DMS153 treated with DMSO at 0.1 percent for 48 hours (cell line): Measurements from ENCODE around the gene CAMP.
"Not testable (repeated sequence)": the region's sequence is repeated elsewhere in the genome, so short reads cannot be mapped to it uniquely, and the experiment has no call there.

Experiments
- DNase-seq: peaks from one replicate; lab custom pipeline; 2025; ENCODE audit not compliant: unreplicated experiment; lab: John Stamatoyannopoulos, UW

The CAMP gene

DNA sequence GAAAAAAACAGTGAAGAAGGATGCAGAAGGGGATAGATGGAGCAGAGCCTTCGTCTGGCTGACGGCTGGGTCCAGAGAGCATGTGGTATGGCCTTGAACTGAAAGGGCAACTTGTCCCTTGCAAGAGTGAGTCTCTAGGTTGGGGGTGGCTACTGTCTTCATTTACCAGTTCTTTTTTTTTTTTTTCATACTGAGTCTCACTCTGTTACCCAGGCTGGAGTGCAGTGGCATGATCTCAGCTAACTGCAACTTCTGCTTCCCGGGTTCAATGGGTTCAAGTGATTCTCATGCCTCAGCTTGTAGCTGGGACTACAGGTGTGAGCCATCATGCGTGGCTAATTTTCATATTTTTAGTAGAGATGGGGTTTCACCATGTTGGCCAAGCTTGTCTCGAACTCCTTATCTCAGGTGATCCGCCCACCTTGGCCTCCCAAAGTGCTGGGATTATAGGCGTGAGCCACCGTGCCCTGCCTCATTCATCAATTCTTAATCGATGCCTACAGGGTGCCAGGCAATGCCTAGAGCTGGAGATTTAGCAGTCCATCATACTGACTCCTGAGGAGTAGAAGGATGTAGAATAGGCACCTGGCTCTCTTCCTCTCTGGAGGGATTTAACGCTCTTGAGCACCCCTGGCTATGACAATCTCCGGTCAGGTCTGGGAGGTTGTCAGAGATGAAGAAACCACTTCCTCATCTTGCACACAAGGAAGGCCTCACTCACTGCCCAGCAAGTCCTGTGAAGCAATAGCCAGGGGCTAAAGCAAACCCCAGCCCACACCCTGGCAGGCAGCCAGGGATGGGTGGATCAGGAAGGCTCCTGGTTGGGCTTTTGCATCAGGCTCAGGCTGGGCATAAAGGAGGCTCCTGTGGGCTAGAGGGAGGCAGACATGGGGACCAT, at the start of gene CAMP:
Gene CAMP, plus strand, starts transcription at position 880 of the 898 bp plus-strand sequence. Its CDS starts 17 bp downstream, at position 897.
- DNase-seq = no peak

- no peak for DNase-seq
These were observed 45.2 kb upstream of the CAMP start for GRCh38 chr3:48178072-48178471.

DNA sequence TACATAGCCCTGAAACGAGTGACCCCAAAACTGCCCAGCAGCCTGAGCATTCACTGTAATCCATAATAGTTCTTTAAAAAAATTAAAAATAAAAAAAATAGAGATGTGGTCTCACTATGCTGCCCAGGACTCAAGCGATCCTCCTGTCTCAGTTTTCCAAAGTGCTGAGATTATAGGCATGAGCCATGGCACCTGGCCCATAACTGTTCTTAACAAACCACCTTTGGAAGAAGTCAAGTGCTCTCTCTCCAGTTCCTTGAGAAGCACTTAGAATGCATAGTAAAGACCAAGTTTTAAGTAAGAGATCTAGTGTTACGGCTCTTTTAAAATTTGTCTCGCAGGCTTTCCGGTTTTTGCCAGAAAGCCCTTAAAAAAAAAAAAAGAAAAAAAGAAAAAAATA, 43.3 kb upstream of the CAMP start:
- DNase-seq = no peak

GRCh38 chr3:48180531-48181253, 42.6 kb upstream of the CAMP start:
- no peak for DNase-seq

DNA sequence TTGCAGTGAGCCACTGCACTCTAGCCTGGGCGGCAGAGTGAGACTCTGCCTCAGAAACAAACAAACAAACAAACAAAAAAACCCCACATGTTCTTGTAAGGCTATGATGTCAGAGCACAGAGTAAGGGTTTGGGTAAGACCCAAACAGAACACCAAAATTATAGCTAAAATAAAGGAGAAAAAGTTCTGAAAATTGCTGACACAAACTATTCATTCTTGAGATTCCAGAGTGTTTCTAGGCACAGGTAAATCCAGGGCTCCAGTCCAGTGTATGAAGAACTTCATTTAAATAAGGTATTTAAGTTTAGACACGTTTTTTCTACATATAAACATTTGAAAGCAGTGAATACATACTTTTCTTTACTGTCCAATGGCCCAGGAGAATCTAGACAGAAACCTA, 39.0 kb upstream of the CAMP start:
- DNase-seq = no peak

DNA sequence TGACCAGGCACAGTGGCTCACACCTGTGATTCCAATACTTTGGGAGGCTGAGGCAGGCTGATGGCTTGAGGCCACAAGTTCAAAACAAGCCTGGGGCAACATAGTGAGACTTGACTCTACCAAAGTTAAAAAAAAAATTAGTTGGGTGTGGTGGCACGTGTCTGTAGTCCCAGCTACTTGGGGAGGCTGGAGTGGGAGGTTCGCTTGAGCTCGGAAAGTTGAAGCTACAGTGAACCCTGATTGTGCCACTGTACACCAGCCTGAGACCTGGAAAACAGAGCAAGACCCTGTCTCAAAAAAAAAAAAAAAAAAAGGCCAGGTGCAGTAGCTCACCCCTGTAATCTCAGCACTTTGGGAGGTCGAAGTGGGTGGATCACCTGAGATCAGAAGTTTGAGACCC, 38.2 kb upstream of the CAMP start:
- DNase-seq = no peak

- no peak for DNase-seq
These were observed 36.5 kb upstream of the CAMP start for GRCh38 chr3:48186631-48187300.

DNA sequence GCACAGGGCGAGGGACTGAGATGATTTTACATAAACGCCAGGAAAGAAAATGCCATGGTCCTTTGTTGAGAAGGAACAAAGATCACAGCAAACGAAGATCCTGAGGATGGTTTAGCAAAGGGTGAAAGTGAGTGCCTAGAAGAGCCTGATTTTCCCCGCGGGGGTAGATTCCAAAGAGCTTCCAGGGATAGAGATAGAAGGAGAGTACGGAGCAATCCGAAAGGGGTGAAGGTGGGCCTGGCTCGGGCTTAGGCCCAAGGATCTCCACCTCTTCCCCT, 36.1 kb upstream of the CAMP start:
- DNase-seq = no peak

DNA sequence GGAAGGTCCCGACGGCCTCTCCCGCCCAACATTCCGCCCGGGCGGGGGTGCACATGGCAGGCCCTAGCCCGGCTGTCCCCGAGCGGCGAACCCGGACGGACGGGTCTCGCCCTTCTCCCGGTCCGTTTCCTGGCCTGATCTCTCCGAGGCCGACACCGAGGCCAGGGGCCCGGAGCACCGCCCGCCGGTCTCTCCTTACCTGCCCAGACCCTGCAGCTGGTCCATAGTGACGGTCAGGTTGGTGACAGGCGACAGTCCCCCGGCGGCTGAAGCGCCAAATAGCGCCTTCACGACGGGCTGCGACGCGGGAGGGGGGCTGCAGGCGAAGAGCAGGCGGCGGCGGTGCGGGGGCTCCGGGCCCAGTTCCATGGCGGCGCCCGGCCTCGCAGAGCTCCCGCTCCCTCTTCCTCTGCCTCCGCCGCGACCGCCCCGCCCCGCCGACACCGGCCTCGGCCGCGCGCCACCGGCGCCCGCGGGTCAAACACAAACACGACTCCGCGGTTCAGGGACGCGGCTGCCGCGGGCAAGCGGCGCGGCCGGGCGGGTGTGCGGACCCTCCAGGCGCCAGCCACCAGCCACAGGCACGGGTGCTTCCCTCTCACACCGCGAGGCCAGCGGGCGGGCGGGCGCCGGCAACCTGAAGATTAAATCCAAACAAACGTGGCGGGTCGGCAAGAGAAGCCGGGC, 35.6 kb upstream of the CAMP start:
- no peak for DNase-seq

- peak; percentile 72 for DNase-seq
These were observed 34.8 kb upstream of the CAMP start, which contains the start of gene CDC25A for GRCh38 chr3:48188266-48189201. TSS of gene CDC25A (minus strand) at chr3:48188417. CDS start at chr3:48187947, 470 bp downstream.

DNA sequence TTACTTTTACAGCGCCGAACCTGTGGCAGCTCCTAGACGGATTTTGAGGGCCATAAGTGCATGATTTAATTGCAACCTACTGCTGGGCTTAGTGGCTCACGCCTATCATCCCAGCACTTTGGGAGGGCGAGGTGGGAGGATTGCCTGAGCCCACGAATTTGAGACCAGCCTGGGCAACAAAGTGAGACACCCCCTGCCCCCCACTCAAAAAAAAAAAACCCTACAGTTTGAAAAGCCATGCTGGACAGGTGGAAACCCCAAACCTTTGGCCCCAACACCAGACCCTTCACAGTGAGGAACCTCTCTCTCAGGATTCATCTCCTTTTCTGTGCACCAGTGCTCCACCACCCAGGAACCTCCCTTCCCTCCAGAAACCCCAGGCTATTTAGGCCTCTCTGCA, 34.0 kb upstream of the CAMP start:
- no peak for DNase-seq

DNA sequence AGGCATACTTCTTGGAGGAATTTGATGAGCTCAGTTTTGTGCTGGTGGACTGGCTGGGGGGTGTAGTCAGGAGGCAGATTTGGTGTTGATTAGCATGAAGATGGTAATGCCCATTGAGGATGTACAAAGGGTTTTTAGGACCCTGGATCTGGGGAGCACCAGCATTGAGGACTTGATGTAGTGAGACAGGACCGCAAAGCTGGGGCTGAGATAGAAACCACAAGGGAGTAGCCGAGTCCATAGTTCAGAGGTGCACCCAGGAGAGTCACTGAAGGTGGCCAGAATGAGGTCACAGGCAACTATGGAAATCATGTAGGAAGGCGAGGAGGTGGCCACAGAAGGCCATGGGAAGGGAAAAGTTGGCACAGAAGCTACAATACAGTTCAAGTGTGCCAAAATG, 32.4 kb upstream of the CAMP start:
- no peak for DNase-seq

DNA sequence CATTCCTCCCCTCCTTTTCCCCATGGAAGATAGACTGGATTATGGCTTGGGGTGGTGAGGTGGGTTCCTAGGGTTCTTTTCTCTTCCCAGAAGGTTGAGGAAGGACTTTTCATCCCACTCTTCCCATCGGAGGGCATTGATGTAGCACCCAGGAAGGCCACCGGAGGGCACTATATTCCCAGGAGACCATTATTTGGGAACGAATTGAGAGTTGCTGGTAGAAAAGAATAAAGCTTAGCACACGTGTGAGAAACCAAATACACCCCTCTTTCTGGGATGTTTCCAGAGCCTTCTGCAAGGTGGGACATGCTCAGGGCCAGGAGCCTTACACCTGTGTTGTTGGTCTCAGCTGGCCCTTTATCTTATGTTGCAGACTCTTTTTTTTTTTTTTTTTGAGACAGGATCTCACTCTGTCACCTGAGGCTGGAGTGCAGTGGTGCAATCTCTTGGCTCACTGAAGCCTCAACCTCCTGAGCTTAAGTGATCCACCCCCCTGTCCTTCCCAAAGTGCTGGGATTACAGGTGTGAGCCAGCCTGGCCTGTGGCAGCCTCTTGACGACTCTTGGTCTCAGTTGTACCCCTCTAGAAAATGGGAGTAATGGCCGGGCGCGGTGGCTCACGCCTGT, 28.7 kb upstream of the CAMP start:
- DNase-seq = no peak

DNA sequence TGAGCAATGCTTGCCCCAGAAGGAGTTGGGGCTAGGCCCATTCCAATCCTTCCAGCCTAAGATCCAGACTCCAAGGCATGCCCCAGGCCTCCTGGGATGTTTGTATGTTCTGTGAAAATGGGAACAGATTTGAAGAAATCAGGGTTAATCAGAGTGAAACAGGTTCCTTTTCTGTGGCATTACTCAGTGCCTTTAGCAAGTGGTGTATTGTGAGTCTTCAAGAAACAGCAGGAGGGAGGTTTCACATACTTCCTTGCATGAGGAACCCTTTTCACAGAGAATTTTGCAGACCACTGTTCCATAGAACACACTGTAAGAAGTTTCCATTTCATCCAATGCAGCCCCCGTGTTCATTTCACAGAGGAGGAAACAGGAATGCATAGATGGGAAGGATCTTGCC, 26.7 kb upstream of the CAMP start:
- DNase-seq = no peak

DNA sequence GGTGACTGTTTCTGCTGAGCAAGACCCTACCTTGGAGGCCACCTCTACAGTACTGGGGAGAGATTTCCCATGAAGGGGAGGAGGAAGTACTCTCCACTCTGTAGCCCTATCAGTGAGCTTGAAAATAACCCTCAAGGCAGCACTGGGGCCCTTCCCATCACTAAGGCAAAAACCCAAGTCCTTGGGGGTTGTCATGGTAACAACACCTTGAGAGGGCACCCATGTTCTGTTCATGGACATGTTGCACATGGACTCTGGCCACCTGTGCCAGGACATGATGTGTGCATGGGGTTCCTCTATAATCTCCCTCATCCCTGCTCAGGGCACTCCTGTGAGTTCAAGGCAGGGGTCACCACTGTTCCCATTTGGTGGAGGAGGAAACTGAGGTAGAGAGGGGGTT, 24.2 kb upstream of the CAMP start:
- DNase-seq = no peak

DNA sequence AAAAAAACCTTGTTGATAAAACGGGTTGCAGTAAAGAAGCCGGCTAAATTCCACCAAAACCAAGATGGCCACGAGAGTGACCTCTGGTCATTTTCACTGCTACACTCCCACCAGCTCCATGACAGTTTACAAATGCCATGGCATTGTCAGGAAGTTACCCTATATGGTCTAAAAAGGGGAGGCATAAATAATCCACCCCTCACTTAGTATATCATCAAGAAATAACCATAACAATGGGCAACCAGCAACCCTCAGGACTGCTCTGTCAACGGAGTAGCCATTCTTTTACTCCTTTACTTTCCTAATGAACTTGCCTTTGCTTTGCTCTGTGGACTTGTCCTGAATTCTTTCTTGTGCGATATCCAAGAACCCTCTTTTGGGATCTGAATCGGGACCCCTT, 20.7 kb upstream of the CAMP start:
- no peak for DNase-seq

GRCh38 chr3:48208076-48208475, 15.2 kb upstream of the CAMP start:
- DNase-seq = no peak

GRCh38 chr3:48209445-48209844, 13.8 kb upstream of the CAMP start:
- no peak for DNase-seq

DNA sequence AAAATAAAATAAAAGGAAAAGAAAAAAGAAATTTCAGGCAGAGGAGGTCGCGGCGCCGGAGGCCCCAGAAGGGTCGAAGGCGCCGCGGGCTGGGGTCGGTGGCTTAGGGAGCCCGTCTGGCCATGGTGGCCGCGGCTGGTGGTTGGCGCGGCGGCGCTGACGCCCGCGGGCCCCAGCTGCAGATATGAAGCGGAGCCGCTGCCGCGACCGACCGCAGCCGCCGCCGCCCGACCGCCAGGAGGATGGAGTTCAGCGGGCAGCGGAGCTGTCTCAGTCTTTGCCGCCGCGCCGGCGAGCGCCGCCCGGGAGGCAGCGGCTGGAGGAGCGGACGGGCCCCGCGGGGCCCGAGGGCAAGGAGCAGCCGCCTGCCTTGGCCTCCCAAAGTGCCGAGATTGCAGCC, 12.8 kb upstream of the CAMP start:
- DNase-seq = not testable (repeated sequence)

- DNase-seq = not testable (repeated sequence)
These were observed 11.5 kb upstream of the CAMP start for GRCh38 chr3:48211776-48212175.
